Measurements from ENCODE around the gene SERINC4. TPM values are rescaled to one million over a fixed set of nuclear protein-coding genes. Genes with fewer than 3 reads are reported as not detected.

Gene SERINC4
- total and polyA plus RNA-seq, 10 of the 15 experiments (the other 5 are each of a cell fraction or from before 2014, with no cell fraction given), result 0.06 to 0.96 (median 0.26) TPM; not detected in 1

- peaks cover 10 to 31% of the 10 kb centered on the region in 2 experiments for H3K36me3 ChIP-seq (ENCODE audit: control insufficient read depth in 2 of 2, insufficient read depth in 2 of 2, low read length in 1 of 2)
- BruUV-seq (replicated peaks), result no TSS peak
- ChIA-PET RAD21 (ENCODE audit: unreplicated experiment) (interaction anchor here (0.8 to 3.3 kb wide), 16 partner anchors 10 to 59 kb away, joined by 3 to 27 read pairs (median 7); partner anchors contain the start of genes ELL3, HYPK, MFAP1 and SERINC4), POLR2A (interaction anchor here (0.6 to 6.1 kb wide), 22 partner anchors 8 to 918 kb away, joined by 3 to 74 read pairs (median 4); partner anchors contain the start of genes ELL3, HYPK, MFAP1 and PDIA3), SMC1A (ENCODE audit: uncharacterized antibody, unreplicated experiment) (interaction anchor here (0.8 to 2.7 kb wide), 22 partner anchors 9 to 562 kb away, joined by 3 to 35 read pairs (median 6); partner anchors contain the start of genes ELL3, HYPK, MFAP1 and SERF2), CTCF (interaction anchor here (0.6 to 3.2 kb wide), 12 partner anchors 9 to 257 kb away, joined by 3 to 19 read pairs (median 6); partner anchors contain the start of genes ELL3, HYPK, MFAP1 and SERINC4)
- intact Hi-C loops (cut with micrococcal nuclease; ENCODE audit: unreplicated experiment) (loop anchor here (2.0 kb wide), 1 partner anchor 32 kb away; the partner anchor contains the start of gene ELL3), in situ Hi-C loops (cut with MboI) (no loop called here)
- FAIRE-seq (peak; percentile 86), ATAC-seq (peak; percentile 94), DNase-seq (ENCODE audit: low read depth, low spot score) (no peak)
- H3K27me3 ChIP-seq (replicated peaks in 1 of 2; ENCODE audit: control insufficient read depth in 2 of 2, insufficient read depth in 2 of 2, low read length in 1 of 2), result no peaks in the 10 kb centered on the region
- H3K27ac ChIP-seq (ENCODE audit: control insufficient read depth, insufficient read depth), result peak overlapping the region; percentile 59
- H4K20me1 ChIP-seq (ENCODE audit: control insufficient read depth, insufficient read depth), result no peaks in the 10 kb centered on the region
- H3K4me3 ChIP-seq, result peak overlapping the region; percentile 19; the same call in 1 of the 2 replicates
- H2AFZ ChIP-seq (ENCODE audit: control insufficient read depth, low read depth, low read length), result no peak overlapping the region
- peaks cover 26% of the 10 kb centered on the region for H3K4me1 ChIP-seq (ENCODE audit: control insufficient read depth, insufficient read depth, low read length)
- peak overlapping the region; percentile 61; the same call in 1 of the 2 replicates for H3K4me2 ChIP-seq (ENCODE audit: control insufficient read depth, insufficient read depth)
- H3K9me3 ChIP-seq (replicated peaks; ENCODE audit: control insufficient read depth, insufficient read depth, low read length), result no peaks in the 10 kb centered on the region
- H3K9ac ChIP-seq (ENCODE audit: control insufficient read depth, insufficient read depth, low read length), result no peak overlapping the region
- WGBS (ENCODE audit: insufficient coverage, insufficient replicate concordance, low lambda C conversion rate, missing lambda C conversion rate), result 38% methylated on average over 6 of the region's 6 CpGs
- no peaks in the 10 kb centered on the region for H3K79me2 ChIP-seq (ENCODE audit: control insufficient read depth, insufficient read depth, low read length)
- TF ChIP-seq HDGF (IDR thresholded peaks at IDR 0.05) (peak; percentile 78; the same call in 1 of the 2 replicates), SIN3A (IDR thresholded peaks at IDR 0.05; ENCODE audit: low read depth, low read length) (no peak), MAX (IDR thresholded peaks at IDR 0.05; ENCODE audit: low read depth, low read length) (no peak), ESRRA (IDR thresholded peaks at IDR 0.05; ENCODE audit: low read length) (no peak), CHD1 (IDR thresholded peaks at IDR 0.05; ENCODE audit: low read depth, low read length) (no peak), CEBPZ (IDR thresholded peaks at IDR 0.05; ENCODE audit: low read depth, low read length) (no peak), ELK1 (IDR thresholded peaks at IDR 0.05; ENCODE audit: low read depth, low read length) (no peak), NKRF (conservative IDR thresholded peaks at IDR 0.05) (no peak), ZBTB11 (CRISPR knock-in tag; IDR thresholded peaks at IDR 0.05) (no peak), ZNF622 (IDR thresholded peaks at IDR 0.05) (no peak), TCF3 (IDR thresholded peaks at IDR 0.05; ENCODE audit: borderline replicate concordance, insufficient read depth, low read depth, low read length) (no peak), JUNB (IDR thresholded peaks at IDR 0.05) (peak; percentile 49; the same call in 1 of the 2 replicates)
Measured at GRCh38 chr15:43808960-43809678, 9.1 kb upstream of the SERINC4 start.
